Caco-2 (cell line): ENCODE measurements around the gene ADAMTSL2. TPM values are rescaled to one million over a fixed set of nuclear protein-coding genes. Genes with fewer than 3 reads are reported as not detected.

ENCODE experiments used
- BruUV-seq: library from RNA; stranded (reverse); fragments of 400-500 nt; replicated peaks from 2 replicates; lab custom pipeline; 2021; lab: Mats Ljungman, UMichigan
- CTCF ChIA-PET: fragments of 300-600 bp; sonication (Branson Sonifier 250); formaldehyde crosslinking; loops from one replicate; lab custom pipeline; 2022; ENCODE audit warnings: antibody characterized with exemption; lab: Charles Lee
- POLR2A ChIA-PET: fragments of 300-600 bp; sonication (Branson Sonifier 250); formaldehyde crosslinking; loops from one replicate; lab custom pipeline; 2022; ENCODE audit warnings: antibody characterized with exemption; lab: Charles Lee
- DNase-seq, 2 experiments: peaks; one replicate each; pipeline versions ENCODE4 v3.0.0 to v3.0.0-alpha.2; 2020 to 2022
- H3K27me3 ChIP-seq: replicated peaks from 2 replicates; pipeline ENCODE4 v1.6.0; 2011; ENCODE audit warnings: low read length; ENCODE audit not compliant: control insufficient read depth, insufficient read depth
- H3K36me3 ChIP-seq: 2 replicates; pipeline ENCODE4 v1.5.1; 2011; ENCODE audit warnings: low read length; ENCODE audit not compliant: control insufficient read depth, insufficient read depth
- H3K4me1 ChIP-seq: fragments of 250-450 bp; sonication (Bioruptor Pico); 2 replicates; pipeline ENCODE4 v1.5.1; 2020; ENCODE audit warnings: mild to moderate bottlenecking
- H3K4me3 ChIP-seq: 2 replicates; pipeline ENCODE4 v1.5.1; 2011; ENCODE audit warnings: low read depth, mild to moderate bottlenecking, control low read depth, low read length
- H3K9me3 ChIP-seq: fragments of 250-450 bp; sonication (Bioruptor Pico); 2 replicates; pipeline ENCODE4 v1.5.1; 2020; ENCODE audit warnings: mild to moderate bottlenecking, moderate library complexity
- H3K27ac Mint-ChIP-seq: one replicate; pipeline ENCODE4 v1.8.0; 2022; ENCODE audit warnings: mixed read lengths; ENCODE audit not compliant: unreplicated experiment
- H3K27me3 Mint-ChIP-seq: one replicate; pipeline ENCODE4 v1.8.0; 2022; ENCODE audit warnings: mixed read lengths; ENCODE audit not compliant: insufficient read depth, unreplicated experiment
- H3K36me3 Mint-ChIP-seq: one replicate; pipeline ENCODE4 v1.8.0; 2022; ENCODE audit warnings: mild to moderate bottlenecking, mixed read lengths; ENCODE audit not compliant: insufficient read depth, unreplicated experiment
- H3K4me1 Mint-ChIP-seq: one replicate; pipeline ENCODE4 v1.8.0; 2022; ENCODE audit warnings: low read depth, mixed read lengths; ENCODE audit not compliant: unreplicated experiment
- H3K4me3 Mint-ChIP-seq: one replicate; pipeline ENCODE4 v1.8.0; 2022; ENCODE audit warnings: mild to moderate bottlenecking, moderate library complexity, mixed read lengths; ENCODE audit not compliant: unreplicated experiment
- H3K9me3 Mint-ChIP-seq: one replicate; pipeline ENCODE4 v1.8.0; 2022; ENCODE audit warnings: mixed read lengths; ENCODE audit not compliant: unreplicated experiment
- intact Hi-C: fragments of 100-400 bp; cut with micrococcal nuclease; formaldehyde crosslinking; loops from one replicate; pipeline ENCODE4 v1.10.0; 2022; ENCODE audit not compliant: unreplicated experiment
- total RNA-seq: library from RNA; stranded (reverse); gene quantifications from 2 replicates; pipeline ENCODE4 v1.2.3, GENCODE V29; 2022
- TF ChIP-seq, protein P1 (sequence below), 2 experiments: fragments of 200-600 bp in 1 of 2; IDR thresholded peaks; 1 replicate in 1 of 2; 2 replicates in 1 of 2; pipeline versions ENCODE4 v1.5.1 to v1.8.0; 2011 to 2022; ENCODE audit warnings: antibody characterized with exemption in 1 of 2, control low read depth in 1 of 2, inconsistent platforms in 1 of 2, low read depth in 1 of 2, low read length in 1 of 2, mild to moderate bottlenecking in 1 of 2, moderate library complexity in 1 of 2; ENCODE audit not compliant: insufficient read depth in 1 of 2, severe bottlenecking in 1 of 2, unreplicated experiment in 1 of 2

ADAMTSL2 gene
- total RNA-seq, 1 experiment from 2014 or later = 0.68 TPM

DNA sequence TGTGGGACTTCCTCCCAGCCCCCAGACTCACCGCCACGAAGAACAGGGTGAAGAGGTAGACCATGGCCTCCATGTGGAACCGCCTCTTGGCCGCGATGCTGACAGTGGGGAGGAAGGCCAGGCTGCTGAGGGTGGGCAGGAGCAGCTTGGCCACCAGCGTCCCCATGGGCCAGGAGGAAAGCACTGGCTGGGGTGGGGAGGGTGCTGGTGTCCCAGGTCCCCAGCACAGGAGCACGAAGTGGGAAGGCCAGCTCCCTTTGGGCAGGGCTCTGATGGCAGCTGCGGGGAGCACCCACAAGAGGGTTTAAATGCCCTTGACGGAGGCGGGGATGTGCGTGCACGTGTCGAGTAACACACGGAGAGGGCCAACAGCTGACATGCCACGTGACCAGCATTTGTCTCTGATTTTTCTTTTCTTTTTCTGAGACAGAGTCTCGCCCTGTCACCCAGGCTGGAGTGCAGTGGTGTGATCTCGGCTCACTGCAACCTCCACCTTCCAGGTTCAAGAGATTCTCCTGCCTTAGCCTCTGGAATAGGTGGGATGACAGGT, 9.8 kb upstream of the ADAMTSL2 start, which contains the start of gene MYMK:
Gene MYMK, minus strand, starts transcription at position 281 of the 550 bp plus-strand sequence. Its CDS starts 115 bp downstream, at position 166.
- Histone ChIP-seq H3K4me1 (peaks cover 4% of the 10 kb centered on the region), H3K27me3 (no peaks in the 10 kb centered on the region), H3K36me3 (no peaks in the 10 kb centered on the region), H3K9me3 (no peaks in the 10 kb centered on the region), H3K4me3 (no peak within 1 kb of the TSS)
- ChIA-PET POLR2A (no interaction called here), CTCF (no interaction called here)
- H3K27ac Mint-ChIP-seq = peak within 1 kb of the TSS; percentile 20
- no TSS peak for BruUV-seq
- H3K27me3 Mint-ChIP-seq = no peaks in the 10 kb centered on the region
- intact Hi-C loops = no loop called here
- H3K4me3 Mint-ChIP-seq = no peak within 1 kb of the TSS
- no peaks in the 10 kb centered on the region for H3K9me3 Mint-ChIP-seq
- TF ChIP-seq, protein P1, sequence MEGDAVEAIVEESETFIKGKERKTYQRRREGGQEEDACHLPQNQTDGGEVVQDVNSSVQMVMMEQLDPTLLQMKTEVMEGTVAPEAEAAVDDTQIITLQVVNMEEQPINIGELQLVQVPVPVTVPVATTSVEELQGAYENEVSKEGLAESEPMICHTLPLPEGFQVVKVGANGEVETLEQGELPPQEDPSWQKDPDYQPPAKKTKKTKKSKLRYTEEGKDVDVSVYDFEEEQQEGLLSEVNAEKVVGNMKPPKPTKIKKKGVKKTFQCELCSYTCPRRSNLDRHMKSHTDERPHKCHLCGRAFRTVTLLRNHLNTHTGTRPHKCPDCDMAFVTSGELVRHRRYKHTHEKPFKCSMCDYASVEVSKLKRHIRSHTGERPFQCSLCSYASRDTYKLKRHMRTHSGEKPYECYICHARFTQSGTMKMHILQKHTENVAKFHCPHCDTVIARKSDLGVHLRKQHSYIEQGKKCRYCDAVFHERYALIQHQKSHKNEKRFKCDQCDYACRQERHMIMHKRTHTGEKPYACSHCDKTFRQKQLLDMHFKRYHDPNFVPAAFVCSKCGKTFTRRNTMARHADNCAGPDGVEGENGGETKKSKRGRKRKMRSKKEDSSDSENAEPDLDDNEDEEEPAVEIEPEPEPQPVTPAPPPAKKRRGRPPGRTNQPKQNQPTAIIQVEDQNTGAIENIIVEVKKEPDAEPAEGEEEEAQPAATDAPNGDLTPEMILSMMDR (IDR thresholded peaks at IDR 0.05; ENCODE audit: insufficient read depth in 1 of 2, low read depth in 1 of 2, low read length in 1 of 2, severe bottlenecking in 1 of 2, unreplicated experiment in 1 of 2) = no peak
- no peaks in the 10 kb centered on the region for H3K36me3 Mint-ChIP-seq
- DNase-seq = no peak
- H3K4me1 Mint-ChIP-seq = peaks cover 6% of the 10 kb centered on the region

DNA sequence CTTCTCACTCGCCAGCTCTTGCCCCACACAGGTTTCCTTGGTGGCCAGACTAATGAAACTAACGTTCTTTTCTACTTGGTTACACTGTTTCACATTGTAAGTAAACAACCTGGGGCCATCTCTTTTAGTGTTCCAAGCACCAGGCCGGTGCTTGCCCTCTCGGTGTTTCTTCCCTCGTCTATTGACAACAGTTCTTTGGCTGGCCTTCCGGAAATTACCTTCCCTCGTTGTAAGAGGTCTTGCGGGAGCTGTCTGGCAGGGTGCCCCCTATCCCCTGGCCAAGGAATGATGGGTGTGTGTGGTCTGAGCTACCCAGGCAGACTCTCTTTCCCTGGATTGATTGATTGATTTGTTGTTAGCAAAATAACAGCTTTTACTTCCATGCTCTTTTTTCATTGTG, 8.8 kb upstream of the ADAMTSL2 start:
- H3K27me3 ChIP-seq = no peaks in the 10 kb centered on the region
- Mint-ChIP-seq H3K27me3 (no peaks in the 10 kb centered on the region), H3K4me1 (peaks cover 6% of the 10 kb centered on the region), H3K27ac (peak overlapping the region; percentile 20), H3K4me3 (no peak overlapping the region), H3K36me3 (no peaks in the 10 kb centered on the region), H3K9me3 (no peaks in the 10 kb centered on the region)
- H3K4me1 ChIP-seq = peaks cover 4% of the 10 kb centered on the region
- POLR2A ChIA-PET = no interaction called here
- no TSS peak for BruUV-seq
- H3K9me3 ChIP-seq = no peaks in the 10 kb centered on the region
- no peak for DNase-seq
- intact Hi-C loops = no loop called here
- TF ChIP-seq, protein P1 (IDR thresholded peaks at IDR 0.05; ENCODE audit: insufficient read depth in 1 of 2, low read depth in 1 of 2, low read length in 1 of 2, severe bottlenecking in 1 of 2, unreplicated experiment in 1 of 2) = no peak
- no peak overlapping the region for H3K4me3 ChIP-seq
- CTCF ChIA-PET = no interaction called here
- H3K36me3 ChIP-seq = no peaks in the 10 kb centered on the region

DNA sequence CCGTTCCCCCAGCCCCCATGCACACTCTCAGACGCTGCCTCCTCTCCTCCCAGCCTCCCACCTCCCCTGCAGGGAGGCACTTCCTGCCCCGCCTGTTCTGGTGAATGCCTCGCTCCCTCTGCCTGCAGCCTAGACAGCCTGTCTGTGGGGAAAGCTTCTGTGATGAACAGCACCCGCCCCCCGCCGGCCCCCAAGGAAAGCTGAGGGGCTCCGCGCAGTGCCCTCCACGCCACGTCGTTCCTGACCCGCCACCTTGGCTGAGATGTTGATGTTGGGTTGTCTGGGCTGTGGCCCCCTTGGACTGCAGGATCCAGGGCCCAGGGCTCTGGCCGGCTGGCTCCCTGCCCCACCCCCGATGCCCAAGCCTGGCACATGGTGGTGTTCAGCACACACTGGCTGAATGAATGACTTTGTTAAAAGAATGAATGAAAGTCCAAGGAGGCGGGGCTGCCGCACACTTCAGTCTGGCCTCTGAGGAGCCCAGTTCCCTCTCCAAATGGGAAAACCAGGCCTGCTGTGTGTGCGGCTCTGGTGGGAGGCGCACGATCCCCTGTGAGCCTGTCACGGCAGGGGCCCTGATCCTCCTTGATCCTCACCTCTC, 7.7 kb upstream of the ADAMTSL2 start:
- H3K36me3 ChIP-seq = no peaks in the 10 kb centered on the region
- H3K4me3 ChIP-seq = no peak overlapping the region
- H3K27me3 ChIP-seq = no peaks in the 10 kb centered on the region
- H3K27ac Mint-ChIP-seq = no peak overlapping the region
- peaks cover 6% of the 10 kb centered on the region for H3K4me1 Mint-ChIP-seq
- H3K9me3 Mint-ChIP-seq = no peaks in the 10 kb centered on the region
- H3K4me1 ChIP-seq = peaks cover 4% of the 10 kb centered on the region
- DNase-seq = no peak
- ChIA-PET CTCF (interaction anchor here (0.6 to 0.8 kb wide), 2 partner anchors 200 to 202 kb away, joined by 3 read pairs; no protein-coding TSS in a partner anchor), POLR2A (no interaction called here)
- no peak overlapping the region for H3K4me3 Mint-ChIP-seq
- H3K9me3 ChIP-seq = no peaks in the 10 kb centered on the region
- H3K27me3 Mint-ChIP-seq = no peaks in the 10 kb centered on the region
- no peaks in the 10 kb centered on the region for H3K36me3 Mint-ChIP-seq
- intact Hi-C loops = no loop called here
- TF ChIP-seq, protein P1 (IDR thresholded peaks at IDR 0.05; ENCODE audit: insufficient read depth in 1 of 2, low read depth in 1 of 2, low read length in 1 of 2, severe bottlenecking in 1 of 2, unreplicated experiment in 1 of 2) = no peak
- no TSS peak for BruUV-seq
